GM19372 (cell line): ENCODE results near the gene PARL.
"Not testable (repeated sequence)": the region's sequence is repeated elsewhere in the genome, so short reads cannot be mapped to it uniquely, and the experiment has no call there.

ENCODE experiments used
- ATAC-seq: cut with Tn5 transposase; IDR thresholded peaks from one replicate; pipeline ENCODE4 v1.9.1; 2021; ENCODE audit warnings: mild to moderate bottlenecking, low read depth, moderate library complexity; ENCODE audit not compliant: unreplicated experiment

PARL gene

GRCh38 chr3:183796372-183796771 lies 88.3 kb downstream of the PARL start:
- no peak for ATAC-seq

DNA sequence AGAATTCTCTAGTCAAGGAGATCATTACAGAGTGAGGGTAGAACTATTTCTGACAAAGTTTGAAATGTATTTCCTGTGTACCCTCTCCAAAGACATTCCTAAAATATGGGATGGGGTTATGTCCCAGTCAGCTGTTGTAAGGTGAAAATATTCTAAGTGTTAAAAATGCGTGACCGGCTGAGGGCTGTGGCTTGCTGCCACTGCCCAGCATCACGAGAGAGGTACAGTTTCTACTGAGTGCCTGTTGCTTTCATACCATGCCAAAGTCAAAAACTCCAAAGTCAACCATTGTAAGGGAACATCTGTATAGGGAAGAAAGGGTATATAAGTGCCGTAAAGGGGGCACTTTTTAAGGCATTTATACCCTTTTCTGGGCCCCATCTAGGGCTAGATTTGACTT lies 90.2 kb downstream of the PARL start:
- no peak for ATAC-seq

- ATAC-seq, result no peak
Measured at GRCh38 chr3:183792976-183793375, 91.7 kb downstream of the PARL start.

DNA sequence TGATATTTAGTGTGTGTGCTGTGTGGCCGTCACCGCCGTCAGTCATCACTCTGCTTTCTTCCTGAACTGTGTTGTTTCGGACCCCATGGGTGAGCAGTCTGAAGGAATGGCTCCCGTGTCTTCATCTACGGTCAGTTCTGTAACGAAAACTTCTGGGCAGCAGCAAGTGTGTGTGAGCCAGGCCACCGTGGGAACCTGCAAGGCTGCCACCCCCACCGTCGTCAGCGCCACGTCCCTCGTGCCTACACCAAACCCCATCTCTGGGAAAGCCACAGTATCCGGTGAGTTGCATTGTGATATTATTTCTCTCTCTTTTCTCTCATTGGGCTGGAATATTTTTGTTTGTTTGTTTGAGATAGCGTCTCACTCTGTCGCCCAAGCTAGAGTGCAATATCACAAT lies 94.0 kb downstream of the PARL start:
- ATAC-seq, result no peak

- no peak for ATAC-seq
Measured at GRCh38 chr3:183789826-183790225, 94.9 kb downstream of the PARL start.

DNA sequence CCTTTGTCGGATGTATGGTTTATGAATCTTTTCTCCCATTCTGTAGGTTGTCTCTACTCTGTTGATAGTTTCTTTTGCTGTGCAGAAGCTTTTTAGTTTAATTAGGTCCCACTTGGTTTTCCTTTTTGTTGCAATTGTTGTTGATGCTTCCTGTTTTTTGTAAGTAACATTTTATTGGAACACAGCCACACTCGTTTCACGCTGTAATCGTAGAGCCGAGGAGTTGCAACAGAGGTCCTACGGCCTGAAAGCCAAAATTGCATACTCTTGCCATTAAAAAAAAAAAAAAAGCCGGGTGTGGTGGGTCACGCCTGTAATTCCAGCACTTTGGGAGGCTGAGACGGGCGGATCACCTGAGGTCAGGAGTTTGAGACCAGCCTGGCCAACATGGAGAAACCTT lies 100.2 kb downstream of the PARL start:
- not testable (repeated sequence) for ATAC-seq

DNA sequence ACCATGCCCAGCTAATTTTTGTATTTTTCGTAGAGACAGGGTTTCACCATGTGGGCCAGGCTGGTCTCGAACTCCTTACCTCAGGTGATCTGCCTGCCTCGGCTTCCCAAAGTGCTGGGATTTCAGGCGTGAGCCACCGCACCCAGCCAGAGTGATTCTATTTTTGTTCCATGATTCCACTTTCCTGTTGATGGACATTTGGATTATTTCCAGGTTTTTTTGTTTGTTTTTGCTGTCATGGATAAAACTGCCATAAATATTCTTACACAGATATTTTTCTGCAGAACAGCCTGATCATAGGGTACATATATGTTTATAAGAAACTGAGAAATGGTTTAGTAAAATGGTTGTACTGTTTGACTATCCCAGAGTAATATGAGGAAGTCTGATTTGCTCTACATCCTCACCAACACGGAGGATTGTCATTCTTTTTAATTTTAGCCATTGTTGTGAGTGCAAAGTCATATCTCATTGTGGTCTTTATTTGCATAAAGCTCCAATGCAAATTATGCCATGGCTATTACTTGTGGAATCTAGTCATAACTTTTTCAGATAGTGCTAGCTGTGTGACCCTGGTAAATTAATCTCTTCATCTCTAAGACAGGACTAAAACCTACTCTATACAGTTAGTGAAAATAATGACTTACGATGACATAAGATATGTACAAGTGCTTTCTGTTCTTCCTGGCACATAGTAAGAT lies 102.0 kb downstream of the PARL start:
- ATAC-seq, result no peak

DNA sequence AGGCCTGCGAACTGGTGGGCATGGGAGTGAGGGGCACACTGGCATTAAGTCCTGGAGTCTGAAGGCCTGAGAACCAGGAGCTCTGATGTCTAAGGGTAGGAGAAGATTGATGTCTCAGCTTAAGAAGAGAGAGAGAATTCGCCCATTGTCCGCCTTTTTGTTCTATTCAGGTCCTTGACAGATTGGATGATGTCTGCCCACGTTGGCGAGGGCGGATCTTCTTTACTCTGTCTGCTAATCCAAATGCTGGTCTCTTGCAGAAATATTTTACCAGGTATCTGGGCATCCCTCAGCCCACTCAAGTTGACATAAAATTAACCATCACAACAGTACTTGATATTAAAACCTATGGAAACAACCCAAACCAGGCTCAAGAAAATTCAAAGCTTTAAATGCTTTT lies 103.4 kb downstream of the PARL start:
- ATAC-seq, result no peak

- no peak for ATAC-seq
Measured at GRCh38 chr3:183779896-183780465, 104.7 kb downstream of the PARL start.
